GM21515 (cell line): ENCODE data around the gene PANX1.

Experiments
- ATAC-seq: cut with Tn5 transposase; IDR thresholded peaks from one replicate; pipeline ENCODE4 v1.9.1; 2021; ENCODE audit not compliant: unreplicated experiment

PANX1 gene

GRCh38 chr11:94129512-94130297, 1.1 kb downstream of the PANX1 start:
- no peak for ATAC-seq

GRCh38 chr11:94130298-94131046, 1.8 kb downstream of the PANX1 start:
- no peak for ATAC-seq

- no peak for ATAC-seq
Observed at GRCh38 chr11:94131047-94131717, 2.5 kb downstream of the PANX1 start.

- ATAC-seq: no peak
Observed at GRCh38 chr11:94131718-94132115, 3.1 kb downstream of the PANX1 start.

GRCh38 chr11:94132152-94132558, 3.5 kb downstream of the PANX1 start:
- no peak for ATAC-seq

- ATAC-seq: no peak
Observed at GRCh38 chr11:94132823-94133408, 4.3 kb downstream of the PANX1 start.

- no peak for ATAC-seq
Observed at GRCh38 chr11:94133752-94134151, 5.1 kb downstream of the PANX1 start.

- no peak for ATAC-seq
Observed at GRCh38 chr11:94134651-94135512, 6.2 kb downstream of the PANX1 start.

- ATAC-seq: no peak
Observed at GRCh38 chr11:94139416-94139815, 10.8 kb downstream of the PANX1 start.

GRCh38 chr11:94140154-94140655, 11.6 kb downstream of the PANX1 start:
- ATAC-seq: no peak

- ATAC-seq: no peak
Observed at GRCh38 chr11:94141511-94142307, 13.1 kb downstream of the PANX1 start.

- ATAC-seq: no peak
Observed at GRCh38 chr11:94142308-94143281, 14.0 kb downstream of the PANX1 start.

GRCh38 chr11:94144216-94144615, 15.6 kb downstream of the PANX1 start:
- no peak for ATAC-seq

- ATAC-seq: no peak
Observed at GRCh38 chr11:94144664-94145063, 16.0 kb downstream of the PANX1 start.

- no peak for ATAC-seq
Observed at GRCh38 chr11:94145431-94145830, 16.8 kb downstream of the PANX1 start.

- ATAC-seq: no peak
Observed at GRCh38 chr11:94145916-94146315, 17.3 kb downstream of the PANX1 start.

GRCh38 chr11:94147433-94147845, 18.8 kb downstream of the PANX1 start:
- ATAC-seq: no peak

GRCh38 chr11:94148189-94148588, 19.5 kb downstream of the PANX1 start:
- ATAC-seq: no peak
